GM13976 (cell line): ENCODE measurements around the gene ELN.

Experiments
- DNase-seq: peaks from one replicate; pipeline ENCODE4 v3.0.0; 2012; ENCODE audit warnings: low spot score
- CTCF ChIP-seq: IDR thresholded peaks from 2 replicates; pipeline ENCODE4 v1.5.1; 2012; ENCODE audit warnings: borderline replicate concordance, mild to moderate bottlenecking; ENCODE audit not compliant: insufficient read depth; ENCODE audit errors: extremely low read depth, missing control alignments, control extremely low read depth
- in situ Hi-C: fragments of 300-500 bp; cut with MboI; formaldehyde crosslinking; loops from one replicate; pipeline ENCODE4 v1.12.0; 2022; ENCODE audit warnings: low sequenced_read_pairs, mixed read lengths, inconsistent platforms; ENCODE audit not compliant: unreplicated experiment

ELN gene

GRCh38 chr7:74000489-74001149 lies 27.4 kb upstream of the ELN start:
- no peak for DNase-seq
- in situ Hi-C loops = no loop called here
- TF ChIP-seq CTCF = no peak

- no peak for DNase-seq
- no peak for TF ChIP-seq CTCF
- in situ Hi-C loops = no loop called here
Observed at GRCh38 chr7:74001150-74001494, 26.9 kb upstream of the ELN start.

GRCh38 chr7:74002474-74003017 lies 25.4 kb upstream of the ELN start:
- no peak for DNase-seq
- in situ Hi-C loops = no loop called here
- no peak for TF ChIP-seq CTCF

- no peak for DNase-seq
- in situ Hi-C loops = no loop called here
- TF ChIP-seq CTCF = no peak
Observed at GRCh38 chr7:74003621-74004020, 24.4 kb upstream of the ELN start.

- no peak for DNase-seq
- TF ChIP-seq CTCF = no peak
- in situ Hi-C loops = no loop called here
Observed at GRCh38 chr7:74006032-74006431, 21.9 kb upstream of the ELN start.

- in situ Hi-C loops = no loop called here
- TF ChIP-seq CTCF = no peak
- DNase-seq = no peak
Observed at GRCh38 chr7:74006451-74007241, 21.3 kb upstream of the ELN start.
